22Rv1 (cell line): ENCODE data around the gene HS6ST2.

ENCODE experiments used
- CTCF ChIP-seq: fragments of 450-650 bp; IDR thresholded peaks from 2 replicates; pipeline ENCODE4 v1.5.1; 2017; ENCODE audit warnings: mild to moderate bottlenecking
- ZFX ChIP-seq: fragments of 450-650 bp; IDR thresholded peaks from 2 replicates; pipeline ENCODE4 v1.6.1; 2017; ENCODE audit warnings: antibody characterized with exemption, borderline replicate concordance

- no peak for TF ChIP-seq CTCF
- no peak for TF ChIP-seq ZFX
These were observed 978 bp downstream of the HS6ST2 start for GRCh38 chrX:132957211-132958090.
